HG03095 (cell line): ENCODE data around the gene ZFHX3.
"Not testable (repeated sequence)": the region's sequence is repeated elsewhere in the genome, so short reads cannot be mapped to it uniquely, and the experiment has no call there.

ENCODE experiments used
- ATAC-seq: cut with Tn5 transposase; IDR thresholded peaks from one replicate; pipeline ENCODE4 v1.9.1; 2021; ENCODE audit warnings: moderate library complexity; ENCODE audit not compliant: unreplicated experiment

ZFHX3 gene

GRCh38 chr16:73000907-73001521 is 46.9 kb downstream of the ZFHX3 start:
- no peak for ATAC-seq

DNA sequence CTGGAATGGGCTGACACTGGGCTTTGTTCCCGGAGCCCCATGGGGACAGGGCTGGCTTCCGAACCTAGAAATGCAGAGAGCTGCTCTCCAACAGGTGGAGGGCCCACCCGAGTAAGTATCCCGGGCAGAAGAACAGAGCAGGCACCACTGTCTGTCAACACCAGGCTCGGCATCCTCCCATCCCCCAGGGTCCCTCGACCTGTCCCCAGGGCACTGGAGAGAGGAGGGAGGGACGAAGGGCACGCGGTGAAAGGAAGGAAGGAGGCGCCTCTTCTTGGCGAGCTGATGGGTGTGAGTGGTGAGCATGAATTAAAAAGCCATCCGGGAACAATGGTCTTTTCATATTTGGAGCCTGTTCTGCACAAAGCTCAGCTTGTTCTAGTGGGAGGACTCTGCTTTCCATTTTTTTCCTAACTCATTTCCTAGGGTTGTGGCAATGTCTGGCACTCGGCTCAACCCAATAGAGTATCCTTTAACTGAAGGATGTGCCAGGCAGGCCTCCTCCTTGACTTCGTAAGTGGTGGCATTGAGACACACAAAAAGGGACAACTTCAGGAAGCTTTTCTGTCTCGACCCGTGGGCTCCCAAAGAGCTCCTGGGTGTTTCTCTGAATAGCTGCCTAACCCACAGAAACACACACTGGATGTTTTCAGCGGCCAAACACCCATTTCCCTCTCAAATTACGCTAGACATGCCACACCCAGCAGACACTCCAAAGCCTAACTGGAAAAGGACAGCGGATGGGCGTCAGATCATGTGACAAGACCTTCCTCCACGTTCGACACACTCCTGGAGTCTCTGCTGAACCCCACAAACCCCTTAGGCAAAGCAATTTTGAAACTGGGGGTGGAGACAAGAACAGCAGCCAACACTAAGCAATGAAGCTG is 47.7 kb downstream of the ZFHX3 start:
- no peak for ATAC-seq

DNA sequence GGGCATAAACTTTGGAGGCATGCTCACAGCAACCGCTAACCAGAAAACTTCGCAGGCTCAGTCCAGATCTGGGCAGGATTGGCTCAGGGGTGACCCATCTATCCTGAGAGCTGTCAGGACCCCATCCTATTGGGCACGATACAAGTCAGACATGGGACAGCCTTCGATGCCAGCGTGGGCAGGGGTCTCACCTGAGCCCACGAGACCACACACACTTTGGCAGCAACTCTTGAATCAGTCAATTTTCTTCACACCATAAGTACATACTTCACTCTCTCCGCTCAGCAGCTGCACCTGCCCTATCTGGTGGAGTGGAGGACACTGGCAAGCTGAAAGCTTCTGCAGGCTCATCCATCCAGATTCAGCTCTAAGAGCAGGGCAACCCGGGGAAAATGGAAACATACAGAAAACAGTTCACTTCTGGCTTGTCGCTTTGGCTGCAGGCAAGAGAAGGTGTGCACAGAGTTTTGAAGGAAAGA is 48.3 kb downstream of the ZFHX3 start:
- ATAC-seq = no peak

DNA sequence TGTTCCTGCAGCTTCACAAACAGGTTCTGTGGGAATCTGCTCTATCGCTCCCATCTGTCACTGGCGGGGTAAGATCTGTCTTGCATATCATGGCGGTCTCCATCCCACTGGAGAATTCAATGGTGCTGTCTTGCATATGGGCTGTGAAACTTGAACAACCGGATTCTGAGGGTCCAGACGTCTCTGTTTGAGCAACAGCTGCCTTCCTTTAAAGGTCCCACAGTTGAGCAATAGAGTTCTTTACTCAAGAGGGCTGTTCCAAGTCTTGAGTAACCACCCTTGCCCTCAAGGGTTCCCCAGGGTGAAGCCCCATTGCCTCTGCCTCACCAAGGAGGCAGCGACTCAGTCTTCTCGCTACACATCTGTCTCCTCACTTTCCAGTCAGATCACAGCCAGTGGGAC is 50.8 kb downstream of the ZFHX3 start:
- ATAC-seq = no peak

GRCh38 chr16:72996291-72997062 is 51.5 kb downstream of the ZFHX3 start:
- no peak for ATAC-seq

DNA sequence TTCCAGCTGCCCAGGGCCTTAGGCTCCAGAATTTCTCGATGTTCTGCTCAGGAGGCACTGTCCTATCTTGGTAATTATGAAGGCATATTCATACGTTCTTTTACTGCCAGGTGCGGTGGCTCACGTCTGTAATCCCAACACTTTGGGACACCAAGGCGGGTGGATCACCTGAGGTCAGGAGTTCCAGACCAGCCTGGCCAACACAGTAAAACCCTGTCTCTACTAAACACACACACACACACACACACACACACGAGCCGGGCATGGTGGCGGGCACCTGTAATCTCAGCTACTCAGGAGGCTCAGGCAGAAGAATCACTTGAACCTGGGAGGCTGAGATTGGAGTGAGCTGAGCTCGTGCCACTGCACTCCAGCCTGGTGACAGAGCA is 52.1 kb downstream of the ZFHX3 start:
- not testable (repeated sequence) for ATAC-seq

- no peak for ATAC-seq
These were observed 52.6 kb downstream of the ZFHX3 start for GRCh38 chr16:72995151-72995881.

- ATAC-seq = no peak
These were observed 55.8 kb downstream of the ZFHX3 start for GRCh38 chr16:72992142-72992601.

- ATAC-seq = no peak
These were observed 56.3 kb downstream of the ZFHX3 start for GRCh38 chr16:72991644-72992043.

GRCh38 chr16:72991211-72991610 is 56.7 kb downstream of the ZFHX3 start:
- no peak for ATAC-seq

DNA sequence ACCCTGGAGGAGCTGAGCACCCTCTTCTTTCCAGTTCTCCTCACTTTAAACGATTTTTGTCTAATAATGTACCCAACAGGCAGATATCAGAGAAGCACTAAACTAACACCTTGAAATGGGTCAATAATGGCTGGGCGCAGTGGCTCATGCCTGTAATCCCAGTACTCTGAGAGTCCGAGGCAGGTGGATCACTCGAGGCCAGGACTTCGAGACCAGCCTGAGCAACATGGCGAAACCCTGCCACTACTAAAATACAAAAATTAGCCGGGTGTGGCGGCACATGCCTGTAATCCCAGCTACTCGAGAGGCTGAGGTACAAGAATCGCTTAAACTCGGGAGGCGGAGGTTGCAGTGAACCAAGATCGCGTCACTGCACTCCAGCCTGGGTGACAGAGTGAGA is 57.4 kb downstream of the ZFHX3 start:
- no peak for ATAC-seq

- ATAC-seq = no peak
These were observed 58.1 kb downstream of the ZFHX3 start for GRCh38 chr16:72989579-72990551.

GRCh38 chr16:72989203-72989578 is 58.7 kb downstream of the ZFHX3 start:
- ATAC-seq = not testable (repeated sequence)

DNA sequence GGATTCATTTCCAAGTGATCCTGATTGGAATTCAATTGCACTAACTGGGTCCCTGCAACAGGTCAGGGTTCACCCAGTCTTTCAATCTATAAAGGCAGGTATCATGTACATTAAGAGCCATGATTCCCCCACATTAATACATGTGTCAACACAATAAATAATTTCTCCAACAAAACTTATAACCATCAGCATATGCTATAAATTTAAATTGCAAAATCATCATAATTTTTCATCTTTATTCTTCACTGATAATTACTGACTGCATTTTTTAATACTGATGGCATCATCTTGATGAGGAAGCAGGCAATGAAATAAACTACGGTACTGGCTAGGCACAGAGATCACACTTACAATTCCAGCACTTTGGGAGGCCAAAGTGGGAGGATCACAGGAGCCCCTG is 59.4 kb downstream of the ZFHX3 start:
- ATAC-seq = no peak

GRCh38 chr16:72987480-72987901 is 60.4 kb downstream of the ZFHX3 start:
- no peak for ATAC-seq

DNA sequence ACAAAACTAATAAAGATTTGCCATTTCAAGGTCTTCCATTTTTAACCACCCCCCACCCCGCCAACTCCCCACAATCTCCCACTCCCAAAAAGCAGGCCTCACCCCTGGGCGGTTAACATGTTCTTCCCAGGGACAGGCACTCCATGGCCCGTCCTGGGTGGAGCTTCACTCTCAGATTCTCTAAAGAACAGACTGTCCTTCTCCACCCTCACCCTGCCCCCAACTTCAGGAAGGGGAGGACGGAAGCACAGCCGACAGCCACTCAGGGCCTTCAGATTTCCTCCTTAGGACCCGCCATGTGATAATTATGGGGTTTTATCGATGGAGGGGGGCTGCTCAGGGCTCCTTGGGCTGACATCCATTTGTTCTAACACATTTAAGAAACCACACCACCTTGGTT is 61.9 kb downstream of the ZFHX3 start:
- no peak for ATAC-seq

- no peak for ATAC-seq
These were observed 62.6 kb downstream of the ZFHX3 start for GRCh38 chr16:72985148-72985941.

DNA sequence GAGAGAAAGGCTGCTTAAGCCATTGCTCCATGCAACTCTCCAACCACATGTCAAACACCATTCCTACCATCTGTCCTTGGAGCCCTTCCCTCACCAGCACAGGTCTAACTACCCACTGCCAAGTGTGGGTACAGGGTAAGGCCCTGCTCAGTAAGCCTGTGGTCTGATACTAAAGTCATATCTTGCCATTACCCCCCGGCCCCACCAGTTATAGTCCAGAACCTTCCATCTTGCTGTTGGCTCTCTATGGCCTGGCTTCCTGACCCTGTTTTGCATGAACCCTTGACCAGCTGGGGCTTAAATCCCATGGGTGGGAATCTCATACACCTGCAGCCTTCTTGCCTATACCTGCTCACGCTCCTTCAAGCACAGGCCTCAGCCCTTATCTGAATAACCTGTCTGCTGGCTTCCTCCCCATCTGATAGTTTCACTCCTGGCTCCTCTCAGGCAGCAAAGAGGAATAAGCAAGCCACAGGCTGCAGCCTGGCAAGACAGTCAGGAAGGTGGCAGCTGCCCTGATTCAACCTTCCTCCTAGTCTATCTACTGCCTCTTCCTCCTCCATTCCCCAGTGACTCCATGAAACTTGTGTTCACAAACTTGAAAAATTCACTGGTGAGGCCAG is 64.1 kb downstream of the ZFHX3 start:
- ATAC-seq = no peak
